ENCODE results near the gene SRL. TPM values are rescaled to one million over a fixed set of nuclear protein-coding genes. Genes with fewer than 3 reads are reported as not detected.

SRL gene
- total and polyA plus RNA-seq, 2 of the 13 experiments (the other 11 are each of a cell fraction or from before 2014, with no cell fraction given): 0.05 TPM; not detected in 1

GRCh38 chr16:4190712-4191333 is 51.1 kb downstream of the SRL start:
- in situ Hi-C loops (cut with HindIII; ENCODE audit: extremely low pct_ligation_motif_present, low pct_unique_long_range_greater_than_20kb): no loop called here

GRCh38 chr16:4190086-4190485 is 51.8 kb downstream of the SRL start:
- POLR2A ChIA-PET: no interaction called here

More at GRCh38 chr16:4190712-4191333, 51.1 kb downstream of the SRL start:
- ChIA-PET POLR2A (no interaction called here), CTCF (ENCODE audit: low intra/inter-chr PET ratio, low total read pairs) (no interaction called here)
- BruUV-seq (replicated peaks): no TSS peak
- Histone ChIP-seq H3K27me3 (ENCODE audit: control insufficient read depth in 1 of 2, insufficient read depth in 2 of 2, low read length in 2 of 2) (peaks cover 8 to 42% of the 10 kb centered on the region in 2 experiments; a peak in 4 of 5 replicates), H3K9ac (ENCODE audit: insufficient read depth, low read depth, low read length) (no peak overlapping the region), H3K9me3 (ENCODE audit: low read length) (no peaks in the 10 kb centered on the region), H3K36me3 (replicated peaks in 1 of 2; ENCODE audit: control insufficient read depth in 1 of 2, insufficient read depth in 2 of 2, low read length in 2 of 2) (no peaks in the 10 kb centered on the region), H3K4me2 (ENCODE audit: low read depth, low read length) (no peak overlapping the region), H3K4me3 (replicated peaks in 1 of 3; ENCODE audit: insufficient read depth in 1 of 3, low read depth in 2 of 3, low read length in 3 of 3) (no peak overlapping the region), H3K79me2 (ENCODE audit: insufficient read depth, low read length) (no peaks in the 10 kb centered on the region), H2AFZ (ENCODE audit: low read length) (no peak overlapping the region), H4K20me1 (ENCODE audit: insufficient read depth, low read length) (no peaks in the 10 kb centered on the region), H3K4me1 (ENCODE audit: insufficient read depth, low read length) (no peaks in the 10 kb centered on the region), H3K27ac (ENCODE audit: extremely low read length, insufficient read depth, low read length) (no peak overlapping the region)
- DNase-seq (ENCODE audit: low spot score) (no peak), FAIRE-seq (no peak), ATAC-seq (no peak)
- TF ChIP-seq CTCF (CRISPR knock-in tag; IDR thresholded peaks at IDR 0.05) (0 out of 2 replicates have a peak, but pooled peaks have one; percentile 13), ZNF12 (CRISPR knock-in tag; IDR thresholded peaks at IDR 0.05) (no peak), ZNF501 (CRISPR knock-in tag; IDR thresholded peaks at IDR 0.05) (no peak), ESRRA (CRISPR knock-in tag; IDR thresholded peaks at IDR 0.05; ENCODE audit: low read depth) (0 out of 2 replicates have a peak, but pooled peaks have one; percentile 42)
- WGBS (ENCODE audit: low lambda C conversion rate): 37% methylated on average over 13 of the region's 13 CpGs
- intact Hi-C loops (cut with micrococcal nuclease; ENCODE audit: unreplicated experiment): no loop called here

More at GRCh38 chr16:4190086-4190485, 51.8 kb downstream of the SRL start:
- CTCF ChIA-PET (ENCODE audit: low intra/inter-chr PET ratio, low total read pairs): no interaction called here
- WGBS (ENCODE audit: low lambda C conversion rate): 10% methylated on average over 4 of the region's 9 CpGs
- Histone ChIP-seq H3K4me1 (ENCODE audit: insufficient read depth, low read length) (no peaks in the 10 kb centered on the region), H3K27ac (ENCODE audit: extremely low read length, insufficient read depth, low read length) (no peak overlapping the region), H4K20me1 (ENCODE audit: insufficient read depth, low read length) (no peaks in the 10 kb centered on the region), H2AFZ (ENCODE audit: low read length) (no peak overlapping the region), H3K9me3 (ENCODE audit: low read length) (no peaks in the 10 kb centered on the region), H3K79me2 (ENCODE audit: insufficient read depth, low read length) (no peaks in the 10 kb centered on the region), H3K36me3 (replicated peaks in 1 of 2; ENCODE audit: control insufficient read depth in 1 of 2, insufficient read depth in 2 of 2, low read length in 2 of 2) (no peaks in the 10 kb centered on the region), H3K4me3 (replicated peaks in 1 of 3; ENCODE audit: insufficient read depth in 1 of 3, low read depth in 2 of 3, low read length in 3 of 3) (no peak overlapping the region), H3K27me3 (ENCODE audit: control insufficient read depth in 1 of 2, insufficient read depth in 2 of 2, low read length in 2 of 2) (peaks cover 8 to 38% of the 10 kb centered on the region in 2 experiments; a peak in 4 of 5 replicates), H3K9ac (ENCODE audit: insufficient read depth, low read depth, low read length) (no peak overlapping the region), H3K4me2 (ENCODE audit: low read depth, low read length) (no peak overlapping the region)
- ATAC-seq (peak; percentile 59), DNase-seq (ENCODE audit: low spot score) (no peak), FAIRE-seq (no peak)
- no peak for TF ChIP-seq THAP8 (CRISPR knock-in tag; IDR thresholded peaks at IDR 0.05; ENCODE audit: borderline replicate concordance)
- no peak for TF ChIP-seq SNAPC5 (CRISPR knock-in tag; IDR thresholded peaks at IDR 0.05; ENCODE audit: borderline replicate concordance)
- no peak for TF ChIP-seq ZNF569 (CRISPR knock-in tag; IDR thresholded peaks at IDR 0.05; ENCODE audit: borderline replicate concordance)
- no peak for TF ChIP-seq NKX3-1 (CRISPR knock-in tag; IDR thresholded peaks at IDR 0.05)
- TF ChIP-seq RAD21 (CRISPR knock-in tag; IDR thresholded peaks at IDR 0.05): no peak
- TF ChIP-seq ZFP82 (CRISPR knock-in tag; IDR thresholded peaks at IDR 0.05; ENCODE audit: borderline replicate concordance): no peak
- no peak for TF ChIP-seq ZBTB21 (CRISPR knock-in tag; IDR thresholded peaks at IDR 0.05)
- no peak for TF ChIP-seq JUND (CRISPR knock-in tag; IDR thresholded peaks at IDR 0.05)
- no peak for TF ChIP-seq RARG (CRISPR knock-in tag; IDR thresholded peaks at IDR 0.05; ENCODE audit: low read depth)
- TF ChIP-seq SP4 (CRISPR knock-in tag; IDR thresholded peaks at IDR 0.05): no peak
- in situ Hi-C loops (cut with HindIII; ENCODE audit: extremely low pct_ligation_motif_present, low pct_unique_long_range_greater_than_20kb) (no loop called here), intact Hi-C loops (cut with micrococcal nuclease; ENCODE audit: unreplicated experiment) (no loop called here)
- no TSS peak for BruUV-seq (replicated peaks)

All from HepG2 (cell line).